Left colon (tissue), 2 donors: ENCODE data around the gene PHLPP1. TPM values are rescaled to one million over a fixed set of nuclear protein-coding genes. Genes with fewer than 3 reads are reported as not detected.

ENCODE experiments used
- ATAC-seq: fragments of 200-7000 bp; cut with Tn5 transposase; one replicate; pipeline ENCODE4 v1.9.1; 2020; ENCODE audit warnings: mild to moderate bottlenecking, moderate library complexity
- DNase-seq, 2 donors: peaks; one replicate each; pipeline ENCODE4 v3.0.0-alpha.2; 2020
- intact Hi-C, 2 donors: fragments of 100-400 bp; cut with DNase I in 1 of 2; cut with micrococcal nuclease in 1 of 2; formaldehyde crosslinking; loops; one replicate each; pipeline versions ENCODE4 v1.11.2 to v1.14.0; 2022; cut with DNase I, micrococcal nuclease
- total RNA-seq, 2 donors: library from RNA; stranded (reverse); fragmentation: NEBNext Ultra II Directional; extraction: Animal tissue kit (Norgen Biotek cat#: 25700); gene quantifications; one replicate each; pipeline ENCODE4 v1.2.1, GENCODE V29; 2021
- donor health status: DM: no; HTN: no; CAD: no.
- donor health status: DM: yes; HTN: yes; CAD: no.

PHLPP1 gene
- total RNA-seq, 2 donors from 2014 or later, result 21.4 to 22.9 TPM

DNA sequence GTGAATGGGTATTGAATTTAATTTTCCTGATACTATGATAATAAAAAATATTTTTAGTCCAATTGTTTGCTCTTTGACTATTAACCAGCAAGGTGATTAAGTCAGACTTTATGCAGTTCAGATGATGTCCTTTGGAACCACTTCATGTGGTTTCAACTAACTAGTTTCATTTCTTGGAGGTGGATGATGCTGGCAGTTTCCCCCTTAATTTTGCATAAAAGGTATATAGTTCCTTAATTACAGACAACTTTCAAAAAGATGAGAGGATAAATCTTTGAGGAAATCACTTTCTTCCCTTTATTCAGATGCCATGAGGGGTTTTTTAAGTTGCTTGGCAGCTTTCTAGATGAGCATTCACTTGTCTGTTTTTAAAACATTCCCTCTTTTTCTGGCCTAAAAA, 223.1 kb downstream of the PHLPP1 start:
- intact Hi-C loops, result no loop called here
- DNase-seq (no peak), ATAC-seq (no peak)

DNA sequence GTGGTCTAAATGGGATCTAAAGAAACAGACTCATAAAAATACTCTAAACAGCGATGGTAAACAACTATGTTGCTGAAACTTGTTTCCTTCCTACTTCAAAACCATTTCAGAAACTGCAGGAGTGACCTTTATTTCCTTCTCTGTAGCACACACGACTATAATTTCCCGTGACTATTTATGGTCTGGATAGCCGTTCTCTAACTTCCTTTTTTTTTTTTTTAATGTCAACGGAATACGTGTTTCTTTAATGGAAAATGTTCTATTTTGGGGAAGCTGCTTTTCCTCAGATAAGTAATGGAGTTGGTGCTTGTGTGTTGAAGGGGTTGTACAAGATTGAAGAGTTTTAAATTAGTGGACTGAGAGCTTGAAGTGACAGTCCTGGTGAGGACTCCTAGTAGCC, 224.1 kb downstream of the PHLPP1 start:
- ATAC-seq (peak; percentile 34), DNase-seq (no peak)
- intact Hi-C loops, result no loop called here

DNA sequence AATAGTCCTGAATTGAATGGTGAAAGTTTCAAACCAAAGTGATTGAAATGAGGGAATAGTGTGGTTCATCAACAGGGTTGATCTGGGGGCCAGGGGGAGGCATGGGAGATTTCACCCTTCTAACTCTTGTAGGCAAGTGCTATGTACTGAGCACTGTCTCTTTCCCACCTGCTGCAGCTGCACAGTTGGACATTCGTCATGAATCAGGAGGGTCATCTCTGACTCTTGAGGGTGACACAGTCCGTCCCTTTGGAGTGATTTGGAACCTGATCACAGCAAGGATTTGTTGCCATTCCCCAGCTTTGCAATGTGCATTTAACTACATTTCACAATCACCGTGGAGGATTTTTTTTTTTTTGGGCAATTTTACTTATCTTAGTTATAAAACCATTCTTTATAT, 224.6 kb downstream of the PHLPP1 start:
- intact Hi-C loops, result no loop called here
- DNase-seq (no peak), ATAC-seq (no peak)

DNA sequence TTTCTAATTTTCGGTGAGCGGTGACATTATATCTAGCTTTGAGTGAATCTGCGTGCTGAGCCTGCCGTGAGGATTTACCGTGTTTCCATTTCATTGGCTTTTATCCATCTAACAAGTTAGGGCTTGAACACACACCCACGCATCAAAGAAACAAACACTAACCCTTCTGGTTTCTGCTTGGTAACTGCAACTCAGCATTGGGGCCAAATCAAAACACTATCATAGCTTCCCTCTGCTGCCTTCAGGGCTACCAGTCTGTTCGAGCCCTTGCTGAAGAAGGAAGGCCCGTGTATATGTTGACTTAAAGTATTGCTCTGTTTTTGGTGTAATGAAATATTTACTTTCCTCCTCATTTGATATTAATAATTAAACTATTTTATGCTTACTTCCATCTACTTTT, 227.2 kb downstream of the PHLPP1 start:
- no peak for ATAC-seq
- intact Hi-C loops, result no loop called here
- no peak for DNase-seq

DNA sequence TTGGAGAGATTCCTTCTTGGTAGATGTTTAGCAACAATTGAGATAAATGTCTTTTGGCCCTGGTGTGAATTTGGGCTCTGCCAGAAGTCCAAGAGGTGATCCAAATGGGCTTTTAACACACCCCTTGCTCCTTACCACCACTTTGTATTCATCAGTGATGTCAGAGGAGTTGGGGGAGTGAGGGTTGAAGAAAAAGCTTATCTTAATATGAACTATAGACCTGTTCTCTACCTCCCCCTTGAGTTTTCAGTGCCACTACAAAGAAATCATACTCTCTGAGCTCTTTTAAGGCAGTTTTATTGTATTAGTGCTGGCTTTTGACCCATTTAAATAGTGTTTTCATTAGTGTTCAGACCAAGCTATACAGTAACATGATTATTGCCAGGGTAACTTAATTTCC, 229.1 kb downstream of the PHLPP1 start:
- no peak for ATAC-seq
- intact Hi-C loops, result no loop called here
- DNase-seq, result no peak

DNA sequence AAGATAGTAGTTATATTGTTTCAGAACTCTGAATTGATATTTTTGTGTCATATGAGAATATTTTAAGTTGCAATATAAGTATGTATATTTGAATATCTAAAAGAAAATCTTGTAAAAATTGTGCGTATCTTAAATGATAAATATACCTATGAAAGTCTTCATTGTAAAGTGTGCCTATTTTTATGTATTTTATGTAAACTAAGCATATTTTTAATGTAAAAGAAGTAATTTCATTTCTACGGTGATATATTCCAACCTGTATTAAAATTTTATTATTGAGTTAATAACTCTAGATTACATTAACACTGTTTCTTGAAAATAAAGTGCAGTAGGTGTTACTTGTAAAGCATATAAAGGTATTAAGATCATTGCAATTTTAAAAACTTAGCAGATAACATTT, 233.4 kb downstream of the PHLPP1 start:
- ATAC-seq, result no peak
- intact Hi-C loops, result no loop called here
- DNase-seq, result no peak

DNA sequence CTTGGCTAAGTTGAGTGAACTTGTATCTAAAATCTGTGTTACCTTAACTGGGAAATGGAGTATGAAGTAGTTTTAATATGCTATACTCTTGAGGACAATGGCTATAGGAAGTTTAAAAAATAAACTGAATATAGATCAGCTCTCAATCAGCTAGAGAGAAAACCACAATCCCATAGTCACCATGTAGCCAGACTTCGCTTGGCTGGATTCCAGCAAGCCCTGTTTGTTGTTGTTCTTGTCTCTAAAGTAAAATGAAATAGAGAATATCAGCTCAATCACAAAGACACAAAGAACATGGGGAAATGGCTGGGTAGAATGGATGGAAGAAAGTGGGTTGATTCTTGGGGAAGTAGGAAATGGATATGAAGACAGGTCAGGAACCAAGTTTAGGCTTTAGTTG, 234.9 kb downstream of the PHLPP1 start:
- intact Hi-C loops, result no loop called here
- ATAC-seq, result no peak

DNA sequence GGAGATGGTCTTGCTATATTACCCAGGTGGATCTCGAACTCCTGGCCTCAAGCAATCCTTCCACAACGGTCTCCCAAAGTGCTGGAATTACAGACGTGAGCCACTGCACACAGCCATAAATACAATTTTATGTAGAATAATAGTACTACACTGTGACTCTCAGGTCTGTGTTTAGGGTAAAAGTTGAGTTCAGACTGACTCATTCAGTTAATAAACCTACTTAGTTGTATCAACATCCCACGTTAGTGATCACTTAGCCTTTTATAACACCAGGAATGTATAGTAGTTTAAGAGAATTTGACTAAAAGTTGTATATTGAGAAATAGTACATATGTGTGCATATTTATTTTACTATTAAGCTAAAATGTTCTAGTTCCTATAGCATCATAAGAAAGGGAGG, 237.5 kb downstream of the PHLPP1 start:
- intact Hi-C loops, result no loop called here
- ATAC-seq (no peak), DNase-seq (no peak)

More for the DNA sequence above, 234.9 kb downstream of the PHLPP1 start:
- DNase-seq, result no peak

DNA sequence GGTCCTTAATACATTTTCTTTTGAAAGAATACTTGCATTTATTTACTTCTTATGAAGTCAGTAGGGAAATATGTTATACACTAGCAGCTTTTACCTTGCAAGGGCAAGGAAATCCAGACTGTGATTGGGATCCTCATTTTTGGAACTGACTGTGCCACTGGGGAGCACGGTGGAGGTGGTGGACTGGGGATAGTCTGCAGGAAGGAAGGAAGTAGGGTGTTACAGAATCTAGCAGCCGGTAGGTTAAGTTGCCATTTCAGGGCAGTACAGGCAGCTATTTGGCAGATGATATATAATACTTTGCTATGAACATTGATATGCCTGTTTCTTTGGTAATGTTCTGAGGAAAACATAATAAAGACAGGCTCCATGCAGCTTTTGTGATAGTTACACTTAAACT, 238.3 kb downstream of the PHLPP1 start:
- intact Hi-C loops, result no loop called here

DNA sequence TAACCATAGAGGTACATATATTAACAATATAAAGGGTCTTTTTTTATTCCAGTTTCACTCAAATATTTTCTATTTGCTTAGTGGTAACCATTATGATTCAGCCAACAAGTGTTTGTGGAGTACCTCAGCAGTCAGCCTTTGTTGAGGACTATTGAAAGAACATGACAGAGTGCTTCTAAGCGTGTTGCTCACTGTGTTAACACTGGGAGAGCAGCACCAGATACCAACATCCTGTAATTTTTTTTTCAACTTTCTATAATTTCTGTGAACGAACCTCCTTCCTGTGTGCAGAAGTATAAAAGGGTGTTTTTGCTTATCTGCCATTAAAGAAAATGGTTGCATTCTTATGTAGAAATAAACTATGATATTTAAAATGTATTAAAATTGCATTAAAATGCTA, 239.0 kb downstream of the PHLPP1 start:
- intact Hi-C loops, result no loop called here
- DNase-seq (no peak), ATAC-seq (no peak)

More for the DNA sequence above, 238.3 kb downstream of the PHLPP1 start:
- DNase-seq, result no peak
- no peak for ATAC-seq

DNA sequence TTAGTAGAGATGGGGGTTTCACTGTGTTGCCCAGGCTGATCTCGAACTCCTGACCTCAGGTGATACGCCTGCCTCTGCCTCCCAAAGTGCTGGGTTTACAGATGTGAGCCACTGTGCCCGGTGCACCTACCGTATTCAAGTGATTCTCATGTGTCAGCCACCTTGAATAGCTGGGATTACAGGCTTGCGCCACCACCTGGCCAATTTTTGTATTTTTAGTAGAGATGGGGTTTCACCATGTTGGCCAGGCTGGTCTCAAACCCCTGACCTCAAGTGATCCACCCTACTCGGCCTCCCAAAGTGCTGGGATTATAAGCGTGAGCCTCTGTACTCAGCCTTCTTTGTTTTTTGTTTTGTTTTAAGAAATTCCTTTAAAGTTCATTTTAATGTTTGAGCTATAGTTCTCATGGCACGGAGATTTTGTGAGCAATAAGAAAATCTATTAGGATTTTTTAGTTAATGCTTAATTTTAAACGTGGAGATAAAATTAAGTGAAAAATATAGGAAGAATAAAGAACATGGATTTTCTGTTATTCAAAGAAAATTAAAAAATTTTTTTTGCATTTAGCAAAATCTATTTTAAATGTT, 242.6 kb downstream of the PHLPP1 start:
- DNase-seq, result peak in 1 of 2 donors; percentile 49
- ATAC-seq, result peak; percentile 75

DNA sequence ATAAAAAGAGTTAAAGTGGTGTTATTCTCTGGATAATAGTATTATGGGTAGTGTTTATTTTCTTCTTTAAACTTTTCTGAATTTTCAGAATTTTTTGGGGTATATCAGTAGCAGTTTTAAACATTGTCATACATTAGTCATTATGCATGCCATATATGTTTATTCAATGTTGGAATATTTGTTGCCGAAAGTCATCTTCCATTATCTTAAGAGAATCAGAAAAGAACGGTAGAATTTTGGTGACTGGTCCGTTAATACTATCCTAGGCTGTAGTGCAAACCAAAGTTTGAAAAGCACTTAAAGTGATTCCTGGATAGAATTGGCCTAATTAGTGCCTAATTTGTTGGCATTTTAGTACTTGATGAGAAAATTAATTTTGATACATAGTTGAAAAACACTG, 244.1 kb downstream of the PHLPP1 start:
- intact Hi-C loops, result no loop called here
- no peak for DNase-seq
- no peak for ATAC-seq

More for the DNA sequence above, 242.6 kb downstream of the PHLPP1 start:
- intact Hi-C loops, result no loop called here

DNA sequence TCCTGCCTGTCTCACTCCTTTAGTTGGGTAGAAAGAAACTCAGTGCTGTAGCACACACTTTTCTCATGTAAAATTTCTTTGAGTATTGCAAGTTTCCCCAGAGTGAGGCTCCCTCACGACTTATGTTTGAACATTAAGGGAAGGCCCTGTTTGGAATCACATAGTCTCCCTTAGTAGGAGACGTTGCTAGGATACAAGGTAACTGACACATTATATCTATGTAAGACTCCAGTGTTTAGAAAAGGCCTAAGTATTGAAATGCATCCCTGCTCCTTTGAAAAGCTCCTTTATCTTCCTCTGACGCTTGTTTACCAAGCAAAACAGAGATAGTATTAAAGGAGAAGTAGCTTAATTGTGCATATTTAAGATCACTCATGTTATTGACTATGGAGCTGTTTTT, 248.2 kb downstream of the PHLPP1 start:
- peak; percentile 46 for ATAC-seq
- intact Hi-C loops, result no loop called here
- no peak for DNase-seq

DNA sequence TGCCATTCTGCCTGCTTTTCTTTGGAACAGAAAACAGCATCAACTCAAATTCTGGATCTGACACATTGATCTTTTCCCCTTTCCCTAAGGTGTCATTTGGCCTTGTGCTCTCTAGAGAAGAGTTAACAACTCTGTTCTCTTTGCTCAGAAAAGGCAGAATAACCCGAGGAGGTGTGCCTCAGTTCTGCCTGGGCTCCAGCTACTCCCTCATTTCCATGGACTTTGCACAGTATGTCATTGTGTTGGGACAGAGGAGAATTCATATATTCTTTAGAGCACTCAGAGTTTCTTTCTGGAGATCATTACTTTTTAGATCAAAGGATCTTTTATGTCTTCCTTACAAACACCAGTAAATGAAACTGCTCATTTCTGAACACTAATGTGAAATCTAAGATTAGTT, 249.1 kb downstream of the PHLPP1 start:
- intact Hi-C loops, result no loop called here
- ATAC-seq (peak; percentile 94), DNase-seq (no peak)

DNA sequence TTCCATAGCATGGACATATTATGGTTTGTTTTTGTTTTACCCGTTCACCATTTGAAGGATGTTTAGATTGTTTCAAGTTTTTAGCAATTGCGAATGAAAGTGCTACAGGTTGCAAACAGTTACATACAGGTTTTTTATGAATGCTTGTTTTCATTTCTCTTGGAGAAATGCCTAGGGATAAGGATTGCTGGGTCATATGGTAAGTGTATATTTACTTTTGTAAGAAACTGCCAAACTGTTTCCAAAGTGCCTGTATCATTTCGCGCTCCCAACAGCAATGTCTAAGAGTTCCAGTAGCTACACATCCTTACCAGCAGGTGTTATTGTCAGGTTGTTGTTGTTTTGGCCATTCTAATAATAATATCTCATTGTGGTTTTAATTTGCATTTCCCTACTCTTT, 251.7 kb downstream of the PHLPP1 start:
- ATAC-seq (peak; percentile 38), DNase-seq (no peak)
- intact Hi-C loops, result no loop called here

DNA sequence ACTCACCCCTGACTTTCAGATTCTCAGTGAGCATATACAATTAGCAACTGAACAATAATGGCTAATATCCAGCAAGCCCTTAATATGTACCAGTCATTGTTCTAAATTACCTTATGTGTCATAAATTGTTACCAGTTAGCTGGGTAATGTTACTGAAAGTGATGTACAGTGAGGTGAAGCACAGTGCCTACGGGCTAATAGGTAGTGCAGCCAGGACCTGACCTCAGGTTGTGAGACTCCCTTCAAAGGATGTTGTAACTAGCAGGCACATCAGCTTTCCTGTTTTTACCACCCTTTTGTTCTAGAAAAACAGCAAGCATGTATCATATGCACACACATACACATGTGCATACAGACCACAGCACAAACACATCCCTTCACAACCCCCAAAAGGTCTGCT, 258.3 kb downstream of the PHLPP1 start:
- intact Hi-C loops, result no loop called here

DNA sequence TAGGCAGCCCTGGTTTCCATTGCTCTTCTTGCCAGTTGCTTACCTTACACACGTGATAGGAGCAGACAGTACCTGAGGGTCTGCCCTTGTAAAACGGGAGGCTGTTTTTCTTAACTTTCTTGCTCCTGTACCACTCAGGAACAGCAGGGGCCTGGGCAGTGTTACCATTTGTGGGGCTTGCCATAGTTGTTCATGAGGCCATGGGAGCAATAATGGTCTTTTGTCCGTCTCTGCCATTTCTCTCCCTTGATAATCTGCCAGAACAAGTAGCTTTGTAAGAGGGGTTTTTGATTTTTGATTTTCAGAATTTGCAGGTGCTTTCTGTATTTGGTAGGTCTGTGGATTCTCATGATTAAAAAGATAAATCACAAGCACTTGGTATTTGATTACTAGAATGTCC, 259.0 kb downstream of the PHLPP1 start:
- no peak for ATAC-seq
- DNase-seq, result no peak
- intact Hi-C loops, result no loop called here

More for the DNA sequence above, 258.3 kb downstream of the PHLPP1 start:
- DNase-seq (no peak), ATAC-seq (no peak)

DNA sequence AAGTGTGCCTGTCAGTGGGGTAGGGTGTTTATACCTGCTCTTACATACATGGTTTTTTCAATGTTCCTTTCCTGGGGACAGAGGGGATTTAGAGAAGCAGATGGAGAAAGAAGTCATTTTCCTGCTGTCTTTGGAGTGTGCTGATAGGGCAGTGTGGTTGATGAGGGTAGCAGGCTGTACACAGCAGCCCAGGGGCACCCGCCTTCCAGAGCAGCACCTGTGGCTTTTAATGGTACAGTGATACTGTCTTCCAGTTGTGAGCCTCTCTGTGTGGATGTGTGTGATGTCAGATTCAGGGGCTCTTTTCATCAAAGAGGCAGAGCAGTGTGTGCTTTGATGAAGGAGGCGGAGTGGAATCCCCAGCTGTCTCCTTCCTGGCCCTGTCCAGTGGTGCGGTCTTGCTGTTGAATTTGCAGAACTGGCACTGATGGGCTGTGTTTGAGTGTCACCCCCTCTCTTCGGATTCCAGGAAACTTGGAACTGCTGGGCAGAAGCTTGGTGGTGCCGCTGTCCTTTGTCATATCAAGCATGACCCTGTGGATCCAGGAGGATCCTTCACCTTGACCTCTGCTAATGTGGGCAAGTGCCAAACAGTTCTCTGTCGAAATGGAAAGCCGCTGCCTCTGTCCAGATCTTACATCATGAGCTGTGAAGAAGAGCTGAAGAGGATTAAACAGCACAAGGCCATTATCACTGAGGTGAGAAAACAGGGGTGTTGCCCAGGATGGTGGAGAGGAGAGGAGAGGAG, 259.8 kb downstream of the PHLPP1 start:
- no peak for ATAC-seq
- DNase-seq, result no peak
- intact Hi-C loops, result no loop called here

DNA sequence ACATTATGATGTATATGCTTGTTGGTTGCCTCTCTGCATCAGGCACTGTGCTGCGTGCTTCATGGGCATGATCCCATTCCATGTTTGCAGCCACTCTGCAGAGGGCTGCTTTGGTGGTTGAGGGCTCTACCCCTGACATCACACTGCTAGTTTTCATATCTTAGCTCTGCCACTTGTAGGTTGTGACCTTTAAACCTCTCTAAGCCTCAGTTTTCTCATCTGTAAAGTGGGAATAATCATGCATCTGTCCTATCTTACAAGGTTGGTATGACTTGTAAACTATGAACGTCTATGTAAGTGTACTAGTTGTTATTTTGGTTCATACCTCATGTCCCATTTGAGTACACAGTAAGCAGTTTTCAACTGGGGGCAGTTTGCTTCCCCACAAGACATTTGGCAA, 260.4 kb downstream of the PHLPP1 start:
- no peak for ATAC-seq
- DNase-seq, result no peak
- intact Hi-C loops, result no loop called here

DNA sequence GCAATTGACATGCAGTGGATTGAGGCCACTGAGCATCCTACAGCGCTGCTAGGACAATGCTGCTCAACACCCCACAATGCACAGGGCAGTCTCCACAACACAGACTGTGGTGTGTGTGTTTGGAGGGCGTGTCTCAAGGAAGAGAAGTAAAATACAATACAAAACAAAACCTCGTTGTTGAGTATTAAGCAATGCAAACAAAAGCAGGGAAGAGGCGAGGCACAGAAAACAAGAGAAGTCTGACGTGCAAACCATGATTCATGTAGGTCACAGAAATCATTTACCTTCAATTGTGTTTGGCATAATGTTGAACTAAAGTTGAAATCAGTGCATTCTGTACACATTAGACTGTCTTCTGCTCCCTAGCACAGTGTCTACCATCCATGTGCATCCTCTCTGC, 260.9 kb downstream of the PHLPP1 start:
- intact Hi-C loops, result no loop called here
- peak; percentile 86 for ATAC-seq
- peak in 1 of 2 donors; percentile 44 for DNase-seq

DNA sequence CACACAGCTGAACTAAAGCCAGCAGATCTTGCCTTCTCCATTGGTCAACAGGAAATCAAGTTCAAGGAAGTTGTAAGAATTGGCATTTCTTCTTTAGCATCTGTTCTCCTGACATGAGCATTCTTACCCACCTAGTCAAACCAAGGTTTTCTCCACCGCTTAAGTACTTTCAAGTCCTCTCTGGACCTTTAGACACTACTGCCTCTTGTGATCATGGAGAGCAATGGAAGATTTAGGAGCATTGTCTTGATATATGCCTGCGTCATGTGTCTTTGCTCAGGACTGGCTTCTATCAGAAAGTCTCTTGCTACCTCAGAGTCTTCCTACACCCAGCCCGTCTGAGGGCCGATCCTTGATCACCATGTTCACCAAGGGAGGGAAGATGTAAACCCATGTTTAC, 262.2 kb downstream of the PHLPP1 start:
- ATAC-seq, result no peak
- intact Hi-C loops, result no loop called here
- no peak for DNase-seq
